LNCAP (cell line): Measurements from ENCODE around the gene CHL1.

Experiments used
- CTCF ChIP-seq: fragments of 450-650 bp; IDR thresholded peaks from 2 replicates; pipeline ENCODE4 v1.5.1; 2017; ENCODE audit warnings: mild to moderate bottlenecking

Gene CHL1

GRCh38 chr3:436053-436452 lies 239.5 kb downstream of the CHL1 start:
- no peak for TF ChIP-seq CTCF

- no peak for TF ChIP-seq CTCF
Measured at GRCh38 chr3:440826-441225, 244.3 kb downstream of the CHL1 start.

DNA sequence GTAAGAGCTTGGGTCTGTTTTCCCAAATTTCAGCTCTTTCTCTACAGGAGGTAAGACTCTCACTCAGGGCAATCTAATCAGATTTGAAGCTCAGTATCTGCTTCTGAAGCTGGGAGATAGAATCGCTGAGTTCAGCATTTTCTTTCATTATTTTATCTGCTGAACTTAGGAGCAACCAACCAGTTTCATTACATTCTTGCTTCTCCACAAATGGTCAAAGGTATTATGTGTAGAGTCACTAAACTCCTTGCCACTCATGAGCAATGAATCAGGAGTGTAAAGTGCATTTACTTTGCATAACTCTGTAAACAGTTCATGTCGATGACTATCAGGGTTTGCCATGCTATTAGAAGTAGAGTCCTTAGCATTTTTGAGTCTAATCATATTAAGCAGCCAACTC lies 249.4 kb downstream of the CHL1 start:
- no peak for TF ChIP-seq CTCF

- TF ChIP-seq CTCF, result no peak
Measured at GRCh38 chr3:447671-448070, 251.1 kb downstream of the CHL1 start.

DNA sequence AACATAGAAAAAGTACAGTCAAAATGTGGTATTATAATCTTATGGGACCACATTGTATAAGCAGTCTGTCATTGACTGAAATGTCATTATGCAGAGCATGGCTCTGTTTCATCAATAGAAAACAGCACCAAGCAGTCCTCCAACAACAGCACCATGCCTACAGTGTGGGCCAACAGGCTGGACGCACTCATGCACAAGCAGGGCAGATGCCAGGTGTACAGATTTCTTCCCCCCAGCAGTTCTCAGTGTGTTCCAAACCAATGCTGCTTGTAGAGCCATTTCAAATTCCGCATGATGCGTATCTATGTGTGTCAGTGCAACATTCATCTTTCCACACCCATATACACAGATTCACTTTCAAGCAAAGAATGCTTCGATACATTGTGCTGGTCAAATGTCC lies 253.1 kb downstream of the CHL1 start:
- no peak for TF ChIP-seq CTCF

- no peak for TF ChIP-seq CTCF
Measured at GRCh38 chr3:452221-452620, 255.7 kb downstream of the CHL1 start.

DNA sequence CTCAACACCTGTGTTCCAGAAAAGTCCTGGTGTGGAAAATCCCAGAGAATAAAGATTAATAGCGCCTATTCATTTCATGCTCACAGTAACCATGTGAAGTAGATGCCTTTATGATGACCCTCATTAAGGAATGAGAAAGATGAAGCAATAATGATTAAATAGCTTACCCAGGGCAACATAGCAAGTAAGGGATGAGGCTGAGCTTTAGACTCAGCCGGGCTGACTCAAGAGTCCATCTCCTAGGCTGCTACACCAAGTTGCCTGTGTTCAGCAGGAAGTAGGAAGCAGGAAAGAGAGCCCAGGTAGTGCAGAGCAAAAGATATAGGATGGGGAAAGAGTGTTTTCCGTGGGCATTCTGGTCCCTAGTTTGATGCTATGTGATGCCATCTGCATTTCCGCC lies 256.5 kb downstream of the CHL1 start:
- no peak for TF ChIP-seq CTCF

DNA sequence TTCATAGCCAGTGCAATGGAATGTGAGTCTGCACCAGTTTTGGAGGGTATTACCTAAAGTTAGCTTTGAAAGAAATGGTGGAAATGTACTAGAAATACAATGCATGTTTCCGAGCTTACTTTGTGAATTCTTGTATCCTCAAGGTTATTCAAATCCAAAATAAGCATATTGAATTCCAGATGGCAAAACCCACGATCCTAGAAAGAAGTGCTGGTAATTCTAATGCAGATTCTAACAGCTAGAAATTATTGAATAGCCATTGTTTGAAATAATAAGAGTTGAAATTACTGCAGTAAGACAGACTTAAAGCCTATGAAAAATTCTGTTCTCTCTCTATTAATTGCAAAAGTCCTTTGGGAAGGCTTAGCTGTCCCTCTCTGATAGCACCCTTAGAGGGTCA lies 258.4 kb downstream of the CHL1 start:
- TF ChIP-seq CTCF, result no peak
